ENCODE results near the gene STK11.

The STK11 gene, protein sequence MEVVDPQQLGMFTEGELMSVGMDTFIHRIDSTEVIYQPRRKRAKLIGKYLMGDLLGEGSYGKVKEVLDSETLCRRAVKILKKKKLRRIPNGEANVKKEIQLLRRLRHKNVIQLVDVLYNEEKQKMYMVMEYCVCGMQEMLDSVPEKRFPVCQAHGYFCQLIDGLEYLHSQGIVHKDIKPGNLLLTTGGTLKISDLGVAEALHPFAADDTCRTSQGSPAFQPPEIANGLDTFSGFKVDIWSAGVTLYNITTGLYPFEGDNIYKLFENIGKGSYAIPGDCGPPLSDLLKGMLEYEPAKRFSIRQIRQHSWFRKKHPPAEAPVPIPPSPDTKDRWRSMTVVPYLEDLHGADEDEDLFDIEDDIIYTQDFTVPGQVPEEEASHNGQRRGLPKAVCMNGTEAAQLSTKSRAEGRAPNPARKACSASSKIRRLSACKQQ

DNA sequence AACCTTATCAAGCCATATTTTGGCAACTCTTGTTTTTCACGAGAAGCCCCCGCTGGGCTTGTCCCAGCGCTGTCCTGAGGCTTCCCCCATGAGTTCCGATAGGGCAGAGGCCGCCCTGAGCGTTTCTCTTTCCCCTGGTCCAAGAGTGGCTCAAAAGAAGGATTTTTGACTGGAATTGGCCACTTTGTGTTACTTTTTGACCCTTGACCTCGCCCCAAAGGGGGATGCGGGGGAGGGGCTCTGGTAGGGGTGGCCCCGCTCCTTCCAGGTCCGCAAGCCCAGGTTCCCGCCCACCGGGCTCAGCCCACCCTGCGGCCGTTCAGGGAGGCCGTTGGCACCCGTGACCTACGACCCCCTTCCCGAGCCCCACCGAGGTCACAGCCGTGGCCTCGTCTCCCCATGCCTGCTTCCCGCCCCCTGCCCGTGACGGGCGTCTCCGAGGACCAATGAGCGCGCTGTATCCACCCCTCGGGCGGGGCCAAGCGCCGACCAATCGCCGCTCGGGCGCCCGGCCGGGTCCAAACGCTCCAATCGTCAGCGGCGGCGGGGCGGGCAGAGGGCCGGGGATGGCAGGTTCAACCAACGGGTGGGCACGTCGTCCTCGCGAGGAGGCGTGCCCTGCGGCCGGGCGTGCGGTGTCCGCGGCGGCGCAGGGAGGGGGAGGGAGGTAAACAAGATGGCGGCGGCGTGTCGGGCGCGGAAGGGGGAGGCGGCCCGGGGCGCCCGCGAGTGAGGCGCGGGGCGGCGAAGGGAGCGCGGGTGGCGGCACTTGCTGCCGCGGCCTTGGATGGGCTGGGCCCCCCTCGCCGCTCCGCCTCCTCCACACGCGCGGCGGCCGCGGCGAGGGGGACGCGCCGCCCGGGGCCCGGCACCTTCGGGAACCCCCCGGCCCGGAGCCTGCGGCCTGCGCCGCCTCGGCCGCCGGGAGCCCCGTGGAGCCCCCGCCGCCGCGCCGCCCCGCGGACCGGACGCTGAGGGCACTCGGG, at the start of gene STK11:
TSS of gene STK11 (plus strand) at position 665 of the 986 bp plus-strand sequence. CDS start 1,136 bp downstream, outside the sequence.
- peak; percentile 98 for DNase-seq

DNA sequence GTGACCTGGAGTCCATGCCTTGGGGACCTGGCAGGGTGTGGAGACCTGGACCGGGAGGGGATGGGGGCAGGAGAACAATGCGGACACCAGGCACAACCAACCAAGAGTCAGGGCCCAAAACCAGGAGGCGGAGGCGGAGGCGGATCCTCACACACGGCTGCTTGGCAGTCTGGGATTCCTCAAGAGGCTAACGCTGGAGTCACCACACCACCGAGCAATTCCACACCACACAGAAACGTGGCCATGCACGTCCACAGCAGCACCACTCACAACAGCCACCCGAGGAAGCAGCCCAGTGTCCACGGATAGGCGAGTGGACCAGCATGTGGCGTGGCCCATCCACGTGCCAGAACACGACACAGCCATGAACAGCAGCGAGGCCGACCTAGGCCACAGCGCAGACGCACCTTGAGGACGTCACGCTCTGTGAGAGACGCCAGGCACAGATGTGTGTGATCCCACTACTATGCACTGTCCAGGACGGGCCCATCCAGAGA, 49.2 kb upstream of the STK11 start:
- DNase-seq = no peak

DNA sequence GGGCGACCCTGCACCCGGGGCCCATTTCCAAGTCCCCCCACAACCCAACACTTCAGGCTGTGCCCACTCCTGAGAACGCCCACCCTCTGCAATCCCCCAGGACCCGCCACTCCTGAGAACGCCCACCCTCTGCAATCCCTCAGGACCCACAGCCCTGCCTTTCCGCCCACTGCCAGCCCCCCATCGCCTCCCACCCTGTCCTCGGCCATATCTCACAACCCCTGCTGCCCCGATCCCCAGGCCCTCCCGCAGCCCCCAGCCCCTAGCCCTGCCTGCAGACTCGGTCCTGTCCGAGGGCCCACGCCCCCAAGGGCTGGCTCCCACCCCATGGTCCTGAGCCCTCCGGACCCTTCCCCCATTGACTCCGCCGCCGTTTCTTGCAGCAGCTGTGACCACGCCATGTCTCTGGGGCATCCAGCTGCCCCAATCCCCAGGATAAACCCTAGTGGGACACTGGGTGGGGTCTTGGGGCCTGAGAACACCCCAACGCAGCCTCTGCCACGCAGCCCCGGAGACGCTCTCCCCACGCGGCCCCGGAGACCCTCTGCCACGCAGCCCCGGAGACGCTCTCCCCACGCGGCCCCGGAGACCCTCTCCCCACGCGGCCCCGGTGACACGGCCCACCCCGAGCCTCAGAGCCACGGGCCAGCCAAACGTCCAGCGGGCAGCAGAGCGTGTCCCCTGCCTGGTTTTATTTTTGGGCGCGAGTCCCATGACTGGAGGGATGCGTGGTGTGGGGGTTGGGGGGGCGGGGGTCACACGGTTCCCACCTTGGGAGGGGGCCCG, 48.6 kb upstream of the STK11 start:
- DNase-seq = no peak

DNA sequence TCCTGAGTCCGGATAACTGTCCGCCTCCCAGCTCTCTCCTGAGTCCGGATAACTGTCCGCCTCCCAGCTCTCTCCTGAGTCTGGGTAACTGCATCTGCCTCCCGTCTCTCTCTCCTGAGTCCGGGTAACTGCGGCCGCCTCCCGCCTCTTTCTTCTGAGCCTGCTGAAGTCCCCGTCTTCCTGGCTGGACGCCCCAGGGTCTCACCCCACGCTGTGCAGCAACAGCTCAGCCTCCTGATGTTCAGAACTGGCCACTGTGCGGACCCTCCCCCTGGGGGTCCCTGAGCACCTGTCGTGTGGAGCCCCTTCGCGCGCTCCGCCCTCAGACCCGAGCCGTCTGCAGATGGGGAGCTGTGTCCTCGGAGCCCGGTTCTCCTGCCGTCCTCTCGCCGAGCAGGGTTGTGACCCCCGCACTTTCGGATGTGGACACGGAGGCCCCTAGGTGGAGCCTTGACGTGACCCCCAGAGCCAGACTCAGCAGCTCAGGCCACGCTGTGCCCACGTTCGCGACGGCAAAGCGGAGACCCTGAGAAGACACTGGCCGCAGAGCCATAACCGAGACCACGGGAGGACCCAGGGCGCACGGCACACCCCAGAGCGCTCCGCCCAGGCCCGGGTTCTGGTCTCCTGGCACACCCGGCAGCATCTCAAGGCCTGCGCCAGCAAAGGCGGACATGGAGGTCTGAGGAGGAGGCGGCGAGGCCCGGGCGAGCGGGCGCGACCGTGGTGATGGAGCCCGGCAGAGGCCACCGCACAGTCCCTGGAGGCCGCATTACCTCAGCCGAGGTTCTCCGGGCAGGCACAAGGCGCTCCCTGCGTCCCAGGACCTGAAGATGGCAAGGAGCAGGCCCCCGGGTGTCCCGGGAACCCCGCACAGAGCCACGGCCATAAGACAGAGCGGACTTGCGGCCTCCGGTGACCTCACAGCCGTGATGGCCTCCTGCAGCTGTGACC, 47.4 kb upstream of the STK11 start:
- DNase-seq = no peak

DNA sequence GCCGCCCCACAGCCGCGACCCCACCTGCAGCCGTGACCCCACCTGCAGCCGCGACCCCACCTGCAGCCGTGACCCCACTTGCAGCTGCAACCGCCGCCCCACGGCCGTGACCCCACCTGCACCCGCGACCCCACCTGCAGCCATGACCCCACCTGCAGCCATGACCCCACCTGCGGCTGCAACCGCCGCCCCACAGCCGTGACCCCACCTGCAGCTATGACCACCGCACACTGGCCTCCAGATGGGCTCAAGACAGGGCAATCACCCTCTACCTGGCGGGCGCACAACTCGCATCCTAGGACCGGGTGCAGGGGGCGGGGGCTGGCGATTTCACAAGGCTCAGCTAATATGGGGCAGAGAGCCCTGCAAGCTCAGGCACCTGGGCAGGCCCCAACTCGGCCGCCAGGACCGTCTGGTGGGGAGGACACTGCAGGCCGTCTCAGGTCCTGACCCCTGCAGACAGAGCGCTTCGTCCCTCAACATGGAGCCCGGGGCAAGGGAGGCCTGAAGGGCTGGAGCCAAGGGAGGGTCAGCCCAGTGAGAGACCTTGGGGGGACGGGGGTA, 46.6 kb upstream of the STK11 start:
- DNase-seq = no peak

DNA sequence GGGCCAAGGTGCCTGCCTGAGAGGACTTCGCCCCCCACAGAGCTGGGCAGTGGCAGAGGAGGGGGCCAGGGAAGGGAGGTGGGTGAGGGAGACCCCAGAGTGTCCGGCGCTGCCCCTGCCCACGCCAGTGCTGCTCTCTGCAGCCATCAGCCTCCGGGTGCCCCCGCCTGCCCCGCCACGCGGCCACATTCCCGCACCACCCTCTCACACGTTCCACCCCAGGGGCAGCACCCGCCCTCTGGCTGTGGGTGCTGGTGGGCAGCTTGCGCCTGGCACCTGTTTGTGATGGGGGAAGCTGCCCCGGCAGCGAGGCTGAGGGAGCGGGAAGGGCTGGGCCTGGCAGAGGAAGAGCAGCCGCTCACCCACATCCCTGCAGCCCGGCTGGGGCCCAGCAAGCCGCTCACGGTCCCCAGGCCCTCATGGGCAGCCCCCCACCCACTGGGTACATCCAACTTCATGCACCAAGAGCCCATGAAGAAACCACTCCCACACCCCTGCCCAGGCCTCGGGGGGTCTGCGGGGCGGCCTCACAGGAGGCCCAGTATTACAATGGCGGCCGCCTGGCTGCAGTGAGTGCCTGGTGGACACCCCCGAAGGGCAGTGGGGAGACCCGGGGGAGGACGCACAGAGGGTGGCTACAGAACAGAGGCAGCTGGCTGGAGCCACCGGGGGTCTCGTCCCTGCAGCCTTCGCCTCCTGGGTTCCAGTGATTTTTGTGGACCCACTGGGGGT, 45.5 kb upstream of the STK11 start:
- no peak for DNase-seq

DNA sequence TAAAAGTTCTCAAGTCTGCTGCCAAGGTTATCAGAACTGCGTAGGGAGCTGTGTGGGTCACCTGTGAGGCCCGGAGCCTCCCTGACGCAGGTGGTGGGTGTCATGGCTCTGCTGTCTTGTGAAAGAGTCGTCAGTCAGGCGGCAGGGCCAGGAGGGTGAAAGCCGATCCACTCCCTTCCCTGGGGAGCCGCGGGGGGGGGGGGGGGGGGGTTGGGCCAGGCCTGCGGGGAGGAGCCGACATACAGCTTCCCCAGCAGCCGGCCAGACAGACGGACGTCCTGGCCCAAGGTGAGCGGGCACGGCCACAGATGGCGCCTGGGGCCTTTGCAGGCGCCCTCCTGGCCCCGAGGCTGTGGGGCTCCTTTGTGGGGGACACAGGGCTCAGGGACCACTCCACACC, 43.9 kb upstream of the STK11 start:
- DNase-seq = no peak

DNA sequence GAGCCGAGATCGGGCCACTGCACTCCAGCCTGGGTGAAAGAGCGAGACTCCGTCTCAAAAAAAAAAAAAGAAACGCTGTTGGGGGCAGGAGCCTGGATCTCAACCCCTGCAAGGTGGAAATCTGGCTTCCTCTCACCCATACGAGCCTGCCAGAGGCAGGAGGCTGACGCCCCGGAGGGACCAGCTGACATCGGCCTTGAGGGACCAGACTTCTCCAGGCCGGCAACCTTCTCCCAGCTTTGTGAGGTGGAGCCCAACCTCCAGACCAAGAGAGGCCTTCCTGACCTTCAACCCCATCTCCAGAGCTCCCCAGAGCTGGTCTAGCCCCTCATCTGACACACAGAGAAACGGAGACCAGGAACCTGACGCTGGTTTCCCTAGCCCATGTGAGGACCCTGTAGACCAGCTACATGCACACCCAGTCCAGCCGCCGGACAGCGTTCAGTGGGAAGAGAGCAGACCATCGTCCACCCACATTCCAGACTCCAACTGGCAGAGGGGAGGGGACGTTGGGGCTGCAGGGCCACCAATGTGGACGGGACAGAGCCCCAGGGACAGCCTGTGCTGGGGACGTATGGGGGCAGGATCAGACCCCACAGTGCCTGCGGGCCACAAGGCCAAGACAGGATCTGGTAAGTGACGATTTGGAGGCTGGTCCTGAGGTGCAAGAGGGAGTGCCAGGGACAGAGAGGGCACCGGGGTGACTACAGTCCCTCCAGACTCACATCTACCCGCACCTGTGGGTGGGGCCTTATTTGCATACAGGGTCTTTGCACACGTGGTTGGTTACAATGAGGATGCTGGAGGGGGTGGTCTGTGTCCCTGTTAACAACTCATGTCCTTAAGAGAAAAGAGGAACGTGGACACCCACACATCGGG, 42.9 kb upstream of the STK11 start:
- DNase-seq = no peak

DNA sequence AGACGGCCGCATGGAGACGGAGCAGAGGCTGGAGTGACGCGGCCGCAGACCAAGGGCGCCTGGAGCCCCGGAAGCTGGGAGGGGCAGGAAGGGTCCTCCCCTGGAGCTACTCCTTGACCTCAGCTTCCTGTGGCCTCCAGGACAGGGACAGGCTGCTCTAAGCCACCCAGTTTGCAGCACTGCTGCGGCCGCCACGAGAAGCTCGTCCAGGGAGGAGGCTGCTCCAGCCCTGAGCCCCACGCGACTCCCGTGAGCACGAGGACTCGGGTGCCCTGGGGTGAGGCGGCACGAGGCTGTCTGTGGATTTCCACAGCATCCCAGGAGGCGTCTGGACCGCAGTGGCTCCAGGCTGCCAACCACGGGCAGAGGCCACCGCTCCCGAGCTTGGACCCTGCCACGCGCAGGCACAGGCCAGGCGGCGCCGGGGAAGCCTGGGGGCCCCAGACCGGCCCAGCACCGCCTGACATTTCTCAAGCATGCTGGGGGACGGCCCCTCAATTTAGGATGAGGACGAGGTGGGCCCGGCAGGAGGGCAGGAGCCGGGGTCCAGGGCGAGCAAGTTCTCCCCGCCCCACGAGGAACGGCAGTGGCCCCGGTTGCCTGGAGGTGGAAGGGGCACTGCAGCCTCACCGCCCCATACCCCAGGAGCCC, 42.2 kb upstream of the STK11 start:
- no peak for DNase-seq

DNA sequence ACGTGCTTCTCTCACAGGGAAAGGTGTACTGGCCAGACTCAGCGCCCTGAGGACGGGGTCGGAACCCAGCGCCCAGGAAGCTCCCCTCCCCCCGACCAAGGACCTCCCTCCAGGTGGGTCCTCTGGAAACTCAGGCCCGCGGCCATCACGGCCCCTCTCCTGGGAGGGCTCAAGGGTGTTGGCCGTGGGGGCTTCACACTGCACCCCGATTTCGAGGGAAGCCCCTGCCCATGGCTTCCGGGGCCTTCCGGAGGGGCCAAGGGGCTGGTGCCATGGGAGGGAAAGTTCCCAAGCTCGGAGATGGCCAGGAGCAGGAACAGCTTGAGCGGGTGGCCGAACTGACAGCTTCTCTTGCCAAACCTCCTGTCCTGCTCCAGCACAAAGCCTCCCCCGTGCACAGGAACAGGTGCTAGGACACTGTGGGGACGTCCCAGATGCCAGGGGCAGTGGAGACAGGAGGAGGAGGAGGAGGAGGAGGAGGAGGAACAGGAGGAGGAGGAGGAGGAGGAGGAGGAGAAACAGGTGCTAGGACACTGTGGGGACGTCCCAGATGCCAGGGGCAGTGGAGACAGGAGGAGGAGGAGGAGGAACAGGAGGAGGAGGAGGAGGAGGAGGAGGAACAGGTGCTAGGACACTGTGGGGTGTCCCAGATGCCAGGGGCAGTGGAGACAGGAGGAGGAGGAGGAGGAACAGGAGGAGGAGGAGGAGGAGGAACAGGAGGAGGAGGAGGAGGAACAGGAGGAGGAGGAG, 41.5 kb upstream of the STK11 start:
- no peak for DNase-seq

DNA sequence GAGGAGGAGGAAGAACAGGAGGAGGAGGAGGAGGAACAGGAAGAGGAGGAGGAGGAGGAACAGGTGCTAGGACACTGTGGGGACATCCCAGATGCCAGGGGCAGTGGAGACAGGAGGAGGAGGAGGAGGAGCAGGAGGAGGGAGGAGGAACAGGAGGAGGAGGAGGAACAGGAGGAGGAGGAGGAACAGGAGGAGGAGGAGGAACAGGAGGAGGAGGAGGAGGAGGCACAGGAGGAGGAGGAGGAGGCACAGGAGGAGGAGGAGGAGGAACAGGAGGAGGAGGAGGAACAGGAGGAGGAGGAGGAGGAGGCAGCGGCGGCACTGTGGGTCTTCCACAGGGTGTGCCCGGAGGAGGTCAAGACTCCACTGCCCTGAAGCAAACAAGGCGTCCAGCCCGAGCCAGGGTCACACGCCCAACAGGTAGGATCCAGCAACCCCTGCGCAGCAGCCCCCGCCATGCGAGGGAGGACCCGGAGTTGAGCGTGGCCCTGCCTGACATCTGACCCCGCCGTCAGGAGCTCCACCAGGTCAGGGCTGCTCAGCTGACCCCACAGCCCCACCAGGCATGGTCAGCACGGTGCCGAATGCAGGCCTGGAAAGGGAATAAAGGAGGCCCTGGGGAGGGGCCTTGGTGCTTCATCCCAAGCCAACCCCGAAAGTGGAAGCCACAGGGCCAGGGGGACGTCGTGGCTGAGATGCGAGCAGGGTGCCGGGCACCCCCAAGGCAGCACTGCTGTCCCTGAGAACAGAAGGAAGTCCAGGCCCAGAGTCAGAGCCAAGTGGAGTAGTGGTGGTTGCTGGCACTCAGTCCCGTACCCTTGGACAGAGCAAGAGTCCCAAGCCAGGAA, 40.7 kb upstream of the STK11 start:
- no peak for DNase-seq

DNA sequence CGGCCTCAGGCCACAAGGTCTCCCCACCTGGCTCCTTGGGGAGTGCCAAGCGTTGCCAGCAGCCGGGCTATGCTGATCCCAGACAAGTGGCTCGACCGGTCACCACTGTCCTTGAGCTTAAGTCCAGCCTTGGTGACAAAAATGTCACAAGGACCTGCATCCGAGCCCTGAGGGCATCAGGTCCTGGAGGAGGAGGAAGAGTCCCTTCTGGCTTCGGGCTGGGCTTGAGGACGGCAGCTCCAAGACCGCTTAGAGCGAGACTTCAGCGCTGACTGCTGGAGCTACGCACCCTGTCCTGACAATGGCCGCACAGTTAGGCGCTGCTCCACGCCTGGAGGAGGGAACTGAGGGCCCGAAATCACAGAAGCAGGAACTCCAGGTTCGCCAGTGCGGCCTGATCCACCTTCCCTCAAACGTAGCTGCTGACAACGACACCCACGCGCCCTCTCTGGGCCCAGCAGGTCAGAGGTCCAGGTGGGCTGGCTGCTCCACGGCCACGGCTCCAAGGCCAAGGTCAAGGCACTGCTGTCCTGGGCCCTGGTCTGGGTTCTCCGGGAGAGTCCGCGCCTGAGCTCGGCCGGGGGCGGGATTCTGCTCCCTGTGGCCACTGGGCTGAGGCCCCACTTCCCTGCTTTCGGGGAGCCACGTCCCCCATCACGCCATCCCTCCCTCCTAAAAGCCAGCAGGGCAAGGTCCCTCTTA, 38.6 kb upstream of the STK11 start:
- DNase-seq = no peak

DNA sequence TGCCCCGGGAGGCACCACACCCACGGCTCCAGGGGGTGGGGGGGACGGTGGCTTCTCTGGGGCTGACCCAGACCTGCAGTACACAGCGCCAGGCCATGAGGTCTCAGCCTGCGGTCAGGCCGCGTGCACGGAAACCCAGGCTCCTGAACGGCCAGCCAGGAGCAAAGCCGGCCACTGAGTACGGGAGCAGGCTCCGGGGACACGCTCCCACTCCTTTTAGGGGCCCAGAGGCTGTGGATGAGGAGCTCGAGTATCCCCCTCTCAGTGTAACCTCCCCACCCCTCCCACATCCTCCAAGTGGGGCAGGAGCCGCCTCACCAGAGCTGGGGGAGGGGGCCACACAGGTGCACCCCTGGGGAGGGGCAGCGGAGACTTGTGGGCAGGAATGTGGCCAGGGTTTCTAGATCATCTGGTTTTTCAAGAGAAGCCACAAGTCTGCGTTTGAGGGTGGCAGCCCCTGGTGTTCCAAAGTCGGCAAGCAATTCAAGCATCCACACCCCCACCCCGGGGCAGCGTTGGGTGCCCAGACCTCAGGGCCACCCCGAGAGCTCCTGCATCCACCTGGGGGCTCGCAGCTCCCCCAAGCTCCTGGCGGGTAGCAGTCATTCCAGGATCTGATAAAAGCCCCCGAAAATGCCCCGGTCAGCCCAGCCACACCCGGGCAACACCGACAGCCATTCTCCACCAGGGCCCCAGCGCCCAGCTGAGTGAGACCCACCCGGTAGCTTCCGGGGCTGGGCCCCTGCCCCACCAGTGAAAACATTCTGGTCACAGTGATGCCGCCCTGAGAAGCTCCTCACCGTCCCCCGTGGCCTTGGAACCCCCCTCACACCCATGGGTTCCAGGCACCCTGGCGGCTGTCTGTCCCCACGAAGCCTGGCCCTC, 37.6 kb upstream of the STK11 start:
- no peak for DNase-seq

DNA sequence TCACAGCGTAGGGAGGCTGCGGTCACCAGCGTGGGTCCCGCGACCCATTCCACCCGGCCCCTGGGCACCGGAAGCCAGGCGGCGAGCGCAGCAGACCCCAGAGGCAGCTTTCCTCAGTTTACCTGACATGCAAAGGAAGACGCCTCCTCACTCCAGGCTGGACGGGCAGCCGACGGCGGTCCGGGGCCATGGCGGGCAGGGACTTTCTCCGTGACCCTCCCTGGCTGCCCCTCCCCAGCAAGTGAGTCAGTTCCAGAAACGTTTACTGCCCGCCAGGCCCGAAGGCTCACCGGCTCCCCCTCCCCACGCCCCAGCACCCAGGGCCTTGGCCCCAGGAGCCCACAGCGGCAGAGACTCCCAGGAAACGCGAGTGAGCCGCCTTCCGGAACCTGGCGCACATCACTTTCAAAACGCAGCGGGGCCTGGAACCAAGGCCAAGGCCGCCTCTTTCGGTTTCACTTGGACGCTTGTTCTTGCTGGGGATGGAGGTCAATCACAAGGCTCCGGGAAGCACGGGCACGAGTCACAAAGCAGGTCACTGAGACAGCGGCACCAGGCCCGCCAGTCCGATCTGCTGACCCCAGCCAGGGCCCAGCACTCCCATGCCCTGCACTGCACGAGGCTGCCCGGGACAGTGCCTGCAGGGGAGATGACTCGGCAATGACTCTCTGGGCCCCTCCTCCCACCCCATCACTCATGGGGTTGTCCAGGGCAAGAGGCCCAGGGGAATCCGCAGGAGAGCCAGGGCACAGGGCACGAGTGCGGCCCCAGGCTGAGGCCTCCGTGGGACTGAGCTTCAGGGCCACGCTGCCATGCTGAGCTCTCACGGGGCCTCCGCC, 36.8 kb upstream of the STK11 start:
- no peak for DNase-seq

Data from NK-92 treated with Interleukin-12 subunit alpha and Interleukin-12 subunit beta, amount 100 ng/mL, for 24 hours (cell line).